Cardiac muscle cell (in vitro differentiated cells and primary cell): ENCODE measurements around the gene CCL20. TPM values are rescaled to one million over a fixed set of nuclear protein-coding genes. Genes with fewer than 3 reads are reported as not detected.
A peak's percentile ranks its signal among the peaks of the same experiment; 100 is the strongest.

ENCODE experiments used
- DNase-seq, 2 donors: peaks; one replicate each; pipeline versions ENCODE4 v3.0.0 to v3.0.0-alpha.2; 2010 to 2017; ENCODE audit warnings: low read depth in 1 of 2, low spot score in 1 of 2
- H3K27ac ChIP-seq: fragments of 200-600 bp; sonication (generic); 2 replicates; pipeline ENCODE4 v1.5.1; 2016
- H3K27me3 ChIP-seq: fragments of 200-600 bp; sonication (generic); 2 replicates; pipeline ENCODE4 v1.6.0; 2016; ENCODE audit warnings: control low read depth
- H3K36me3 ChIP-seq: fragments of 200-600 bp; sonication (generic); 2 replicates; pipeline ENCODE4 v1.5.1; 2016; ENCODE audit warnings: control low read depth
- H3K4me1 ChIP-seq: fragments of 200-600 bp; sonication (generic); 2 replicates; pipeline ENCODE4 v1.8.1; 2017; ENCODE audit warnings: low read depth, mild to moderate bottlenecking, mixed run types
- H3K4me3 ChIP-seq: fragments of 200-600 bp; sonication (generic); 2 replicates; pipeline ENCODE4 v1.5.1; 2016; ENCODE audit warnings: mild to moderate bottlenecking
- H3K9me3 ChIP-seq: fragments of 200-600 bp; sonication (generic); 2 replicates; pipeline ENCODE4 v1.5.1; 2017; ENCODE audit warnings: low read depth, mild to moderate bottlenecking, control low read depth
- polyA plus RNA-seq: library from polyadenylated mRNA; unstranded; fragments of >200 nt; fragmentation: Nextera tagmentation; extraction: Ambion mirVana; gene quantifications from 2 replicates; pipeline ENCODE4 v1.2.1, GENCODE V29; 2016
- total RNA-seq: library from RNA; depleted of rRNA; stranded (reverse); fragments of >200 nt; gene quantifications from 2 replicates; pipeline ENCODE4 v1.2.3, GENCODE V29; 2016
- TF ChIP-seq, protein P1 (sequence below): IDR thresholded peaks from 2 replicates; pipeline ENCODE4 v1.5.1; 2012; ENCODE audit warnings: low read depth, mild to moderate bottlenecking, low read length

CCL20 gene
- total and polyA plus RNA-seq, 2 experiments from 2014 or later = 0.21 TPM; not detected in 1

DNA sequence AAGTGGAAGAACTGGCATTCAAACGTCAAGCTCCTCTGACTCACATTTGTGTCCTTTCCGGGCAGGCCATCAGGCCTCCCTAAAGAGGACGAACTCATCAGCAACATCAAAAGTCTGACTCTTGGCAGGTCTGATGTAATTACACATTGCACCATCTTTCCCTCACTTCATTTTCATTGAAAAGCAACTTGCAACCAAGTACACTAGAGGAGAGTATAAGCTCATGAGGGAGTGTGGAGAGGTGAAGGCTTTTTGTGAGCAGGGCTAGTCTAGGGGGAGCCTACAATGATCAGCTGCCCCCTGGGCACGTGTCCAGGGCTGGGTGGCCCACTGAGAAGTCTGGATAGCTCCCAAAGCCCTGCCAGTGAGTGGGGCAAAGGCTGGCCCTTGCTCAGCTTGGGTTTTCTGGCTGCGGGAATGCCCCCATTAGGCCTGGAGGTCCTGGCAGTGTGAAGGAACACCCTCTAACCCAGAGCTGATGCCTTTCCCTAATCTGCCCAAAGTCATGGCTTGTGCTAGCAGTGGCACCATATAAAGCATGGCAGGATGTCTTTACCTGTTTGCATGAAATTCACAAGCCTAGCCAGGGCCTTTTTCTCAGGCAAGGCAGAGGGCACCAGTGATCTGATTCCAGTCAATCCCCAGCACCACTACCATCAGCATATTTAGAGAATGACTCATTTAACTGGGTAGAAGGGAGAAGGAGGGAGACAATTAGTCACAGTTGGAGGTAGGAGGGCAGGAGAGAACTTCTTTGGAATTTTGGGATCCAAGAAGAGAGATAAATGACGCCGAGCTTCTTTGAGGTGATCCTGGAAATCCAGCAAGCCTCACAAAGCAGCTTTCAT is 49.3 kb downstream of the CCL20 start:
- Histone ChIP-seq H3K4me3 (no peak overlapping the region), H3K9me3 (no peaks in the 10 kb centered on the region), H3K36me3 (no peaks in the 10 kb centered on the region), H3K4me1 (no peaks in the 10 kb centered on the region), H3K27ac (no peak overlapping the region), H3K27me3 (no peaks in the 10 kb centered on the region)
- peak in 1 of 2 donors; percentile 93 for DNase-seq
- TF ChIP-seq, protein P1, sequence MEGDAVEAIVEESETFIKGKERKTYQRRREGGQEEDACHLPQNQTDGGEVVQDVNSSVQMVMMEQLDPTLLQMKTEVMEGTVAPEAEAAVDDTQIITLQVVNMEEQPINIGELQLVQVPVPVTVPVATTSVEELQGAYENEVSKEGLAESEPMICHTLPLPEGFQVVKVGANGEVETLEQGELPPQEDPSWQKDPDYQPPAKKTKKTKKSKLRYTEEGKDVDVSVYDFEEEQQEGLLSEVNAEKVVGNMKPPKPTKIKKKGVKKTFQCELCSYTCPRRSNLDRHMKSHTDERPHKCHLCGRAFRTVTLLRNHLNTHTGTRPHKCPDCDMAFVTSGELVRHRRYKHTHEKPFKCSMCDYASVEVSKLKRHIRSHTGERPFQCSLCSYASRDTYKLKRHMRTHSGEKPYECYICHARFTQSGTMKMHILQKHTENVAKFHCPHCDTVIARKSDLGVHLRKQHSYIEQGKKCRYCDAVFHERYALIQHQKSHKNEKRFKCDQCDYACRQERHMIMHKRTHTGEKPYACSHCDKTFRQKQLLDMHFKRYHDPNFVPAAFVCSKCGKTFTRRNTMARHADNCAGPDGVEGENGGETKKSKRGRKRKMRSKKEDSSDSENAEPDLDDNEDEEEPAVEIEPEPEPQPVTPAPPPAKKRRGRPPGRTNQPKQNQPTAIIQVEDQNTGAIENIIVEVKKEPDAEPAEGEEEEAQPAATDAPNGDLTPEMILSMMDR = no peak

- no peaks in the 10 kb centered on the region for H3K4me1 ChIP-seq
- TF ChIP-seq, protein P1 = no peak
- H3K9me3 ChIP-seq = no peaks in the 10 kb centered on the region
- H3K4me3 ChIP-seq = no peak overlapping the region
- H3K27me3 ChIP-seq = no peaks in the 10 kb centered on the region
- DNase-seq = peak in 1 of 2 donors; percentile 92
- no peak overlapping the region for H3K27ac ChIP-seq
- H3K36me3 ChIP-seq = no peaks in the 10 kb centered on the region
These were observed 50.6 kb downstream of the CCL20 start for GRCh38 chr2:227864161-227864756.

- TF ChIP-seq, protein P1 = no peak
- H3K9me3 ChIP-seq = no peaks in the 10 kb centered on the region
- no peaks in the 10 kb centered on the region for H3K4me1 ChIP-seq
- H3K36me3 ChIP-seq = no peaks in the 10 kb centered on the region
- no peak for DNase-seq
- no peak overlapping the region for H3K27ac ChIP-seq
- no peak overlapping the region for H3K4me3 ChIP-seq
- H3K27me3 ChIP-seq = no peaks in the 10 kb centered on the region
These were observed 51.6 kb downstream of the CCL20 start for GRCh38 chr2:227865291-227865690.

Other genes with a start within 250 kb of the CCL20 start
- not detected in 2 replicates for gene SCYGR2, start 214.9 kb upstream of the CCL20 start, total RNA-seq
- not detected in 2 replicates for gene SCYGR2, start 214.9 kb upstream of the CCL20 start, polyA plus RNA-seq
- not detected in 2 replicates for gene SCYGR3, start 199.0 kb upstream of the CCL20 start, total RNA-seq
- not detected in 2 replicates for gene SCYGR3, start 199.0 kb upstream of the CCL20 start, polyA plus RNA-seq
- gene SCYGR4, start 196.3 kb upstream of the CCL20 start, total RNA-seq = not detected in 2 replicates
- gene SCYGR4, start 196.3 kb upstream of the CCL20 start, polyA plus RNA-seq = not detected in 2 replicates
- gene SCYGR5, start 147.0 kb upstream of the CCL20 start, total RNA-seq = not detected in 2 replicates
- gene SCYGR5, start 147.0 kb upstream of the CCL20 start, polyA plus RNA-seq = not detected in 2 replicates
- 0.04 and 0.12 TPM in 2 replicates for gene SLC19A3, start 95.8 kb upstream of the CCL20 start, total RNA-seq
- gene SLC19A3, start 95.8 kb upstream of the CCL20 start, polyA plus RNA-seq = 0.35 TPM in 1 of 2 replicates, not detected in the other
- not detected in 2 replicates for gene SCYGR6, start 89.1 kb upstream of the CCL20 start, total RNA-seq
- not detected in 2 replicates for gene SCYGR6, start 89.1 kb upstream of the CCL20 start, polyA plus RNA-seq
- not detected in 2 replicates for gene SCYGR7, start 85.5 kb upstream of the CCL20 start, total RNA-seq
- not detected in 2 replicates for gene SCYGR7, start 85.5 kb upstream of the CCL20 start, polyA plus RNA-seq
- not detected in 2 replicates for gene SCYGR8, start 67.9 kb upstream of the CCL20 start, total RNA-seq
- not detected in 2 replicates for gene SCYGR8, start 67.9 kb upstream of the CCL20 start, polyA plus RNA-seq
- 0.46 and 0.57 TPM in 2 replicates for gene DAW1, start 57.8 kb downstream of the CCL20 start, total RNA-seq
- gene DAW1, start 57.8 kb downstream of the CCL20 start, polyA plus RNA-seq = 0.59 TPM in 1 of 2 replicates, not detected in the other